VCaP (cell line): ENCODE data around the gene MYL5.

Experiments
- H3K27ac ChIP-seq: fragments of 450-650 bp; 2 replicates; pipeline ENCODE4 v1.5.1; 2017
- TF ChIP-seq, protein P1 (sequence below): fragments of 450-650 bp; conservative IDR thresholded peaks from 2 replicates; pipeline ENCODE4 v1.5.1; 2017; ENCODE audit warnings: mild to moderate bottlenecking, moderate library complexity

The MYL5 gene

DNA sequence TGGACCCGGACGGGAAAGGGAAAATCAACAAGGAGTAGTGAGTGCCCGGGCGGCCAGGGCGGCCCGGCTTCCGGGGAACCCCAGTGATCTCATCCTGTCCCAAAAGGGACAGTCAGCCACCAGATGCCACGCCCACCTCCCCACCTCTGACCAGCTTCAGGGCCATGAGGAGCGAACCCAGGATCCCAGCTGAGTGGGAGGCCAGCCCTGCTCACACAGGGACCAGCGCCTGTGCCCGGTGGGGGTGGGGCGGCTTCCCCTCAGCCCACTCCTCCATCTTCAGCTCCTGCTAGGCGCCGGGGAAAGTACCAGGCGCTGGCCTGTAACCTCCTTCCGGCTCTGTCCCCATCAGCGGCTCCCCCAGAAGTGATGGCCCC is 6.2 kb downstream of the MYL5 start:
- peak overlapping the region; percentile 64; the same call in 1 of the 2 replicates for H3K27ac ChIP-seq

DNA sequence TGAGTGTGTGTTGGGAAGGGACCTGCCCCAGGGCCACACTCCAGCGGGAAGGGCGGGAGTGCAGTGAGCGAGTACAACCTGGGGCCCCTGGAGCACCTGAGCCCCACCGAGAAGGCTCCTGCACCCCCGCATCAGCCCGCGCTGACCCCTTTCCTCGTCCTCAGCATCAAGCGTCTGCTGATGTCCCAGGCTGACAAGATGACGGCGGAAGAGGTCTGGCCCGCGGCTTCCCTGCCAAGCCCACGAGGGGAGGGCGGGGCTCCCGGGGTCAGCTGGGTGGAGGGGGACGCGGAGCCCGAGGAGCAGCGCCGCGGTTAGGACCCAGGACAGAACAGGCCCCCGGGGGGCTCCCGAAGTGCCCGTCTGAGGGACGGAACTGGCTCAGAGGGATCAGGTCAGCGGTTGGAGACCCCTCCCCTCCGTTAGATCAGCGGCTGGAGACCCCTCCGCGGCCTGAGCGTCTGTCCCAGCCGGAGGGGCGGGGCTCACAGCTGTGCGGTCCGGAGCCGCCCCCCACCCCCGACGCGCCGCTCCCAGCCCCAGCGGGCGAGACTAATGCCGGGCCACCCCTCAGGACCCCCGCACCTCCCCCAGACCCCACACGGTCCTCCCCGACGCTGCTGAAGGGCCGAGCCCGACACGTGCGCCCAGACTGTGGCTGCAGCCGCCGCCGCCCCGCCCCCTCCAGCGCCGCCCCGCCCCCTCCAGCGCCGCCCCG is 6.7 kb downstream of the MYL5 start:
- peak overlapping the region; percentile 64; the same call in 1 of the 2 replicates for H3K27ac ChIP-seq
- TF ChIP-seq, protein P1, sequence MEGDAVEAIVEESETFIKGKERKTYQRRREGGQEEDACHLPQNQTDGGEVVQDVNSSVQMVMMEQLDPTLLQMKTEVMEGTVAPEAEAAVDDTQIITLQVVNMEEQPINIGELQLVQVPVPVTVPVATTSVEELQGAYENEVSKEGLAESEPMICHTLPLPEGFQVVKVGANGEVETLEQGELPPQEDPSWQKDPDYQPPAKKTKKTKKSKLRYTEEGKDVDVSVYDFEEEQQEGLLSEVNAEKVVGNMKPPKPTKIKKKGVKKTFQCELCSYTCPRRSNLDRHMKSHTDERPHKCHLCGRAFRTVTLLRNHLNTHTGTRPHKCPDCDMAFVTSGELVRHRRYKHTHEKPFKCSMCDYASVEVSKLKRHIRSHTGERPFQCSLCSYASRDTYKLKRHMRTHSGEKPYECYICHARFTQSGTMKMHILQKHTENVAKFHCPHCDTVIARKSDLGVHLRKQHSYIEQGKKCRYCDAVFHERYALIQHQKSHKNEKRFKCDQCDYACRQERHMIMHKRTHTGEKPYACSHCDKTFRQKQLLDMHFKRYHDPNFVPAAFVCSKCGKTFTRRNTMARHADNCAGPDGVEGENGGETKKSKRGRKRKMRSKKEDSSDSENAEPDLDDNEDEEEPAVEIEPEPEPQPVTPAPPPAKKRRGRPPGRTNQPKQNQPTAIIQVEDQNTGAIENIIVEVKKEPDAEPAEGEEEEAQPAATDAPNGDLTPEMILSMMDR = no peak

More for the DNA sequence above, 6.2 kb downstream of the MYL5 start:
- TF ChIP-seq, protein P1 = no peak

- TF ChIP-seq, protein P1 = no peak
- H3K27ac ChIP-seq = peak overlapping the region; percentile 70
Measured at GRCh38 chr4:681736-682451, 7.6 kb downstream of the MYL5 start.

DNA sequence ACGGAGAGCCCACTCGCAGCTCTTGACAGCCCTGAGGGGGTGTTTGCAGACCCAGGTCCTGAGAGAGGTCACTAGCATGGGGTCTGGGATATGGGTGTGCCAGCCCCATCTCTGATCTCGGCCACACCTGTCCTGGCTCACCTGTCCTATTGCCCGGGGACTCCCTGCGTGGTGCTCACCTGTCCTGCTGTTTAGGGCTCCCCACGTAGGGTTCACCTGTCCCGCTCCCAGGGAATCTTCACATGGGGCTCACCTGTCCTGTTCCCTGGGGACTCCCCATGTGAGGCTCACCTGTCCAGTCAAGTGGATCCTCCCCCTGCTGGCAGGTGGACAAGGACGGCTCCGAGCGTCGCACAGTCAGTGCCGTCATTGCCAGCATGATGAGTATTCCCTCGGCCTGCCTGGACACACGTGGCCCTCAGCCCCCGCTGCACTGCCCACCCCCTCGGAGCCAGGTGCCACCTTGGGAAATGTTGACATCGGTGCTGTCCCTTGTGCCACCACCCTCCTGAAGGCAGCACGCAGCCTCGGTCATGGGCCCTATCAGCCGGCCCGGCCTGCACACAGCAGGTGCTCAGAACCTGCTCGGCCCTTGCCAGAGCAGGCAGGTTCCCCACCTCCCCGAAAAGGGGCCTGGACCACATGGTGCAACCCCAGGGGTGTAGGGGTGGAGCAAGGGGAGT is 8.3 kb downstream of the MYL5 start:
- TF ChIP-seq, protein P1 = no peak
- peak overlapping the region; percentile 70; the same call in 1 of the 2 replicates for H3K27ac ChIP-seq

DNA sequence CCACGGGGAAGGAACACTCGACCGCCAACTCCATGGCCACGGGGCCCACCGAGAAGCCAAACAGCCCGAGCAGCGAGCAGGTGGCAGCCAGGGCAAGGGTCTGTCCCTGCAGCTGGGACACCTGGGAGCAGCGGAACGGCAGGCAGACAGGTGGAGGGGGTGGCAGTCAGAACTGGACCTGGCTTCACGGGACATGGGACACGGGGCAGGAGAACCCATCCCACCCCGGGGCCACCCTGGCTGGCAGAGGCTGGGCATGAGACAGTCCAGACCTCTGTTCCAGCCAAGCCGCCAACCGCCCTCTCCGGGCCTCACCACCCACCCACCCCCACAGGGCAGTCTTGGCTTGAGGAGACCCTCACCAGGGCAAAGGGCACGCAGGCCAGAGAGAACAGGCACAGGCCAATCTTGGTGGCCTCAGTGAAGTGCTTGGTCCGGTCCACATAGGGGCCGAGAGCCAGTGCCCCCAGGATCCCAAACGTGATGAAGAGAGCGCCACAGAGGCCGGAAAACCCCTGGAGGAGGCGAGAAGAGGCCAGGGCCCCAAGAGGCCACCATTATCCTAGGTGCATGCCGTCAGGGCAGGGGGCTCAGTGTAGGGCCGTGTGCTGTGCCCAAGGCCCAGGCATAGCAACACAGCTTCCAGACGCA is 9.0 kb downstream of the MYL5 start:
- H3K27ac ChIP-seq = no peak overlapping the region
- TF ChIP-seq, protein P1 = no peak

DNA sequence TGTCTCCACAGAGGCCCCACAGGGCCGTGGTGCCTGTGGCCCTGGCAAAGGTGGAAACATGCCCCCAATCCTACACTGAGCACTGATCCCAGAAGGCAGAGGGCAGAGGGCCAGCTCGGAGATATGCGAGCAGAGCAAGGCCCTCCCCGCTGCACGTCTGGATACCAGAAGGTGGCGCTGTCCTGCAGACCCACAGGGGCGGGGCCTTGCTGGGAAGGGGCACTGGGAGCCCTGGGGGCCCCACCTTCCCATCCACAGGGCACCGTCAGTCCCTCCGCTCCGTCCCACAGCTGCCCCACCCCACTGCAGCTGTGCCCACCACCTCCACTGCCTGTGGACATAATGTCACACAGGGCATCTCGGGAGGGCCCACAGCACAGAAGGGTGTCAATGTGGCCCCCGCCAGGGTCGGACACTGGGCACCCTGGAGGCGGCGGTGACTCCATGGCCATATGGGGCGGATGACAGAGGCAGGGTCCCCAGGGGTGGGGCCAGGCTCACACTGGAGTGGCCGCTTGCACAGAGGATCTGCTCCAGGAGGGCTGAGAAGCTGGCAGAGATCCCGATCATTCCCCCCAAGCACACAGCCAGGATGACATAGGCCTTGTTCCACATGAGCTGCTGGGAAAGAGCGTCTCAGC is 9.8 kb downstream of the MYL5 start:
- H3K27ac ChIP-seq = no peak overlapping the region

More for the DNA sequence above, 9.8 kb downstream of the MYL5 start:
- TF ChIP-seq, protein P1 = peak; percentile 79
